HEK293 (cell line): ENCODE results near the gene DDB1.

Experiments used
- BCL11A ChIP-seq: fragments of 450-650 bp; formaldehyde crosslinking; IDR thresholded peaks from 2 replicates; pipeline ENCODE4 v1.5.1; 2016; ENCODE audit warnings: low read depth, missing biosample characterization, missing genetic modification characterization
- GLI2 ChIP-seq: fragments of 450-650 bp; formaldehyde crosslinking; IDR thresholded peaks from 2 replicates; pipeline ENCODE4; 2017; ENCODE audit warnings: missing biosample characterization, missing genetic modification characterization, low read depth, borderline replicate concordance
- HOXA7 ChIP-seq: sonication (generic); formaldehyde crosslinking; IDR thresholded peaks from 2 replicates; pipeline ENCODE4 v1.8.1; 2022; ENCODE audit warnings: missing genetic modification reagents, borderline replicate concordance
- KLF10 ChIP-seq: fragments of 450-650 bp; IDR thresholded peaks from 2 replicates; pipeline ENCODE4 v1.5.1; 2018; ENCODE audit warnings: missing biosample characterization, mild to moderate bottlenecking, missing genetic modification characterization
- REPIN1 ChIP-seq: fragments of 450-650 bp; formaldehyde crosslinking; IDR thresholded peaks from 2 replicates; pipeline ENCODE4 v1.5.1; 2017; ENCODE audit warnings: missing biosample characterization, missing genetic modification characterization, low read depth
- TCF7L2 ChIP-seq: IDR thresholded peaks from 2 replicates; pipeline ENCODE4 v1.6.1; 2011; ENCODE audit warnings: low read depth, mild to moderate bottlenecking, inconsistent platforms, low read length, moderate library complexity, borderline replicate concordance
- WT1 ChIP-seq: fragments of 450-650 bp; formaldehyde crosslinking; IDR thresholded peaks from 2 replicates; pipeline ENCODE4 v1.5.1; 2016; ENCODE audit warnings: missing biosample characterization, missing genetic modification characterization
- ZNF132 ChIP-seq: fragments of 450-650 bp; formaldehyde crosslinking; IDR thresholded peaks from 2 replicates; pipeline ENCODE4 v1.5.1; 2017; ENCODE audit warnings: missing biosample characterization, missing genetic modification characterization, borderline replicate concordance
- ZNF133 ChIP-seq: fragments of 450-650 bp; formaldehyde crosslinking; IDR thresholded peaks from 2 replicates; pipeline ENCODE4 v1.5.1; 2016; ENCODE audit warnings: missing biosample characterization, missing genetic modification characterization
- ZNF174 ChIP-seq: fragments of 450-650 bp; formaldehyde crosslinking; IDR thresholded peaks from 2 replicates; pipeline ENCODE4 v1.5.0; 2017; ENCODE audit warnings: missing biosample characterization, mild to moderate bottlenecking, missing genetic modification characterization
- ZNF350 ChIP-seq: fragments of 450-650 bp; formaldehyde crosslinking; IDR thresholded peaks from 2 replicates; pipeline ENCODE4 v1.5.0; 2017; ENCODE audit warnings: missing biosample characterization, mild to moderate bottlenecking, missing genetic modification characterization
- ZNF391 ChIP-seq: fragments of 450-650 bp; formaldehyde crosslinking; IDR thresholded peaks from 2 replicates; pipeline ENCODE4 v1.5.1; 2016; ENCODE audit warnings: low read depth, missing biosample characterization, missing genetic modification characterization, borderline replicate concordance
- ZNF501 ChIP-seq: fragments of 450-650 bp; formaldehyde crosslinking; IDR thresholded peaks from 2 replicates; pipeline ENCODE4 v1.5.1; 2016; ENCODE audit warnings: missing biosample characterization, missing genetic modification characterization
- ZNF529 ChIP-seq: fragments of 450-650 bp; formaldehyde crosslinking; IDR thresholded peaks from 2 replicates; pipeline ENCODE4 v1.5.1; 2017; ENCODE audit warnings: missing genetic modification characterization, missing biosample characterization; ENCODE audit not compliant: insufficient replicate concordance
- ZNF558 ChIP-seq: fragments of 450-650 bp; formaldehyde crosslinking; IDR thresholded peaks from 2 replicates; pipeline ENCODE4 v1.5.1; 2016; ENCODE audit warnings: missing biosample characterization, missing genetic modification characterization
- ZNF777 ChIP-seq: fragments of 450-650 bp; formaldehyde crosslinking; IDR thresholded peaks from 2 replicates; pipeline ENCODE4 v1.5.1; 2017; ENCODE audit warnings: missing biosample characterization, missing genetic modification characterization, borderline replicate concordance
- ZNF785 ChIP-seq: fragments of 450-650 bp; formaldehyde crosslinking; IDR thresholded peaks from 2 replicates; pipeline ENCODE4 v1.5.1; 2016; ENCODE audit warnings: missing biosample characterization, missing genetic modification characterization
- ZSCAN16 ChIP-seq: fragments of 450-650 bp; formaldehyde crosslinking; IDR thresholded peaks from 2 replicates; pipeline ENCODE4 v1.5.1; 2016; ENCODE audit warnings: missing biosample characterization, missing genetic modification characterization
- TF ChIP-seq, protein P1 (sequence below): fragments of 450-650 bp; formaldehyde crosslinking; IDR thresholded peaks from 2 replicates; pipeline ENCODE4 v1.5.1; 2016; ENCODE audit warnings: missing biosample characterization, missing genetic modification characterization
- TF ChIP-seq, protein P2 (sequence below): fragments of 450-650 bp; formaldehyde crosslinking; IDR thresholded peaks from 2 replicates; pipeline ENCODE4 v1.5.1; 2017; ENCODE audit warnings: missing biosample characterization, missing genetic modification characterization
- TF ChIP-seq, protein P3 (sequence below): fragments of 450-650 bp; formaldehyde crosslinking; conservative IDR thresholded peaks from 2 replicates; pipeline ENCODE4 v1.5.1; 2016; ENCODE audit warnings: low read depth, missing biosample characterization, missing genetic modification characterization
- TF ChIP-seq, protein P4 (sequence below): sonication (generic); formaldehyde crosslinking; IDR thresholded peaks from 2 replicates; pipeline ENCODE4 v1.8.1; 2022; ENCODE audit warnings: mild to moderate bottlenecking, moderate library complexity, missing genetic modification reagents
- TF ChIP-seq, protein P5 (sequence below): fragments of 450-650 bp; IDR thresholded peaks from 2 replicates; pipeline ENCODE4 v1.5.1; 2018; ENCODE audit warnings: missing biosample characterization, missing genetic modification characterization
- TF ChIP-seq, protein P6 (sequence below): fragments of 450-650 bp; formaldehyde crosslinking; IDR thresholded peaks from 2 replicates; pipeline ENCODE4 v1.5.1; 2016; ENCODE audit warnings: missing biosample characterization, missing genetic modification characterization
- TF ChIP-seq, protein P7 (sequence below): fragments of 450-650 bp; formaldehyde crosslinking; IDR thresholded peaks from 2 replicates; pipeline ENCODE4 v1.5.1; 2016; ENCODE audit warnings: missing biosample characterization, missing genetic modification characterization

The DDB1 gene

DNA sequence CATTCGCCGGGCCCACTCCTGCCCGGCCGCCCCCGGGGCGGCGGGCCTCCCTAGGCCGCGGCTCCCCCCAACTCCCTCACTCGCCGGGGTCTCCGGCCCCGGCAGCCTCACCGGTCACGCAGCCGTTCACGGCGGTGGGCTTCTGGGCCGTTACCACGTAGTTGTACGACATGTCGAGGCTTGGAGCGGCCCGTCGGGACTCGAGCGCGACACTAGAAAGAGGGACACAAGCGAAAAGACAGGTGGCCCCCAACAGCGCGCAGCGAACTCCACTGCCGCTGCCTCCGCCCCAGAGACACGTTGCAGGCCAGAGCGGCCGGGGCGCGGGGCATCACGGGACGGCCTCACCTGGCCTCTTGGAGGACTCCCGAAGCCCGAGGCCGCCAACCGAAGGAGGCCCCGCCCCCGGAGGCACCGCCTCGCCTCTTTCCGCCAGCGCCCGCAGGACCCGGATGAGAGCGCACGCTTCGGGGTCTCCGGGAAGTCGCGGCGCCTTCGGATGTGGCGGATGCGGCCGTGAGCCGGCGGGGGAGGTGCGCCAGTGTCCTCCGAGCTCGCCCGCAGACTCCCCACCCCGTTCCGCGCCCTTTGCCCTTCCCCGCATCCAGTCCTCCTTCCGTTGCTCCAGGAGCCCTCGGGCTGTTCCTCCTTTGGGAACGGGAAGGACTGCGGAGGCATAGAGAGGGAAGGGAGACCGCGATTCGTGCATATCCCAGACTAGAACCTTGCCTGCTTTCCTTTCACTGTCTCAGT, at the start of gene DDB1, which contains the start of gene TKFC (continued):
- TF ChIP-seq HOXA7 (CRISPR knock-in tag) (no peak), ZNF777 (no peak), TCF7L2 (no peak), ZNF174 (tag by site-specific recombination) (no peak), ZSCAN16 (tag by site-specific recombination) (no peak), ZNF558 (tag by site-specific recombination) (no peak), ZNF785 (no peak), ZNF133 (tag by site-specific recombination) (no peak), ZNF391 (tag by site-specific recombination) (0 out of 2 replicates have a peak, but pooled peaks have one; percentile 25), REPIN1 (tag by site-specific recombination) (no peak), WT1 (no peak), ZNF501 (tag by site-specific recombination) (peak; percentile 79; the same call in 1 of the 2 replicates), ZNF350 (tag by site-specific recombination) (no peak), KLF10 (no peak), BCL11A (tag by site-specific recombination) (no peak), GLI2 (tag by site-specific recombination) (no peak), ZNF529 (tag by site-specific recombination) (no peak), ZNF132 (tag by site-specific recombination) (no peak)
- TF ChIP-seq, protein P1, sequence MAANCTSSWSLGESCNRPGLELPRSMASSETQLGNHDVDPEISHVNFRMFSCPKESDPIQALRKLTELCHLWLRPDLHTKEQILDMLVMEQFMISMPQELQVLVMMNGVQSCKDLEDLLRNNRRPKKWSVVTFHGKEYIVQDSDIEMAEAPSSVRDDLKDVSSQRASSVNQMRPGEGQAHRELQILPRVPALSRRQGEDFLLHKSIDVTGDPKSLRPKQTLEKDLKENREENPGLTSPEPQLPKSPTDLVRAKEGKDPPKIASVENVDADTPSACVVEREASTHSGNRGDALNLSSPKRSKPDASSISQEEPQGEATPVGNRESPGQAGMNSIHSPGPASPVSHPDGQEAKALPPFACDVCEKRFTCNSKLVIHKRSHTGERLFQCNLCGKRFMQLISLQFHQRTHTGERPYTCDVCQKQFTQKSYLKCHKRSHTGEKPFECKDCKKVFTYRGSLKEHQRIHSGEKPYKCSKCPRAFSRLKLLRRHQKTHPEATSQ (tag by site-specific recombination), result 0 out of 2 replicates have a peak, but pooled peaks have one; percentile 7
- TF ChIP-seq, protein P2, sequence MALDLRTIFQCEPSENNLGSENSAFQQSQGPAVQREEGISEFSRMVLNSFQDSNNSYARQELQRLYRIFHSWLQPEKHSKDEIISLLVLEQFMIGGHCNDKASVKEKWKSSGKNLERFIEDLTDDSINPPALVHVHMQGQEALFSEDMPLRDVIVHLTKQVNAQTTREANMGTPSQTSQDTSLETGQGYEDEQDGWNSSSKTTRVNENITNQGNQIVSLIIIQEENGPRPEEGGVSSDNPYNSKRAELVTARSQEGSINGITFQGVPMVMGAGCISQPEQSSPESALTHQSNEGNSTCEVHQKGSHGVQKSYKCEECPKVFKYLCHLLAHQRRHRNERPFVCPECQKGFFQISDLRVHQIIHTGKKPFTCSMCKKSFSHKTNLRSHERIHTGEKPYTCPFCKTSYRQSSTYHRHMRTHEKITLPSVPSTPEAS (tag by site-specific recombination), result no peak
- TF ChIP-seq, protein P3, sequence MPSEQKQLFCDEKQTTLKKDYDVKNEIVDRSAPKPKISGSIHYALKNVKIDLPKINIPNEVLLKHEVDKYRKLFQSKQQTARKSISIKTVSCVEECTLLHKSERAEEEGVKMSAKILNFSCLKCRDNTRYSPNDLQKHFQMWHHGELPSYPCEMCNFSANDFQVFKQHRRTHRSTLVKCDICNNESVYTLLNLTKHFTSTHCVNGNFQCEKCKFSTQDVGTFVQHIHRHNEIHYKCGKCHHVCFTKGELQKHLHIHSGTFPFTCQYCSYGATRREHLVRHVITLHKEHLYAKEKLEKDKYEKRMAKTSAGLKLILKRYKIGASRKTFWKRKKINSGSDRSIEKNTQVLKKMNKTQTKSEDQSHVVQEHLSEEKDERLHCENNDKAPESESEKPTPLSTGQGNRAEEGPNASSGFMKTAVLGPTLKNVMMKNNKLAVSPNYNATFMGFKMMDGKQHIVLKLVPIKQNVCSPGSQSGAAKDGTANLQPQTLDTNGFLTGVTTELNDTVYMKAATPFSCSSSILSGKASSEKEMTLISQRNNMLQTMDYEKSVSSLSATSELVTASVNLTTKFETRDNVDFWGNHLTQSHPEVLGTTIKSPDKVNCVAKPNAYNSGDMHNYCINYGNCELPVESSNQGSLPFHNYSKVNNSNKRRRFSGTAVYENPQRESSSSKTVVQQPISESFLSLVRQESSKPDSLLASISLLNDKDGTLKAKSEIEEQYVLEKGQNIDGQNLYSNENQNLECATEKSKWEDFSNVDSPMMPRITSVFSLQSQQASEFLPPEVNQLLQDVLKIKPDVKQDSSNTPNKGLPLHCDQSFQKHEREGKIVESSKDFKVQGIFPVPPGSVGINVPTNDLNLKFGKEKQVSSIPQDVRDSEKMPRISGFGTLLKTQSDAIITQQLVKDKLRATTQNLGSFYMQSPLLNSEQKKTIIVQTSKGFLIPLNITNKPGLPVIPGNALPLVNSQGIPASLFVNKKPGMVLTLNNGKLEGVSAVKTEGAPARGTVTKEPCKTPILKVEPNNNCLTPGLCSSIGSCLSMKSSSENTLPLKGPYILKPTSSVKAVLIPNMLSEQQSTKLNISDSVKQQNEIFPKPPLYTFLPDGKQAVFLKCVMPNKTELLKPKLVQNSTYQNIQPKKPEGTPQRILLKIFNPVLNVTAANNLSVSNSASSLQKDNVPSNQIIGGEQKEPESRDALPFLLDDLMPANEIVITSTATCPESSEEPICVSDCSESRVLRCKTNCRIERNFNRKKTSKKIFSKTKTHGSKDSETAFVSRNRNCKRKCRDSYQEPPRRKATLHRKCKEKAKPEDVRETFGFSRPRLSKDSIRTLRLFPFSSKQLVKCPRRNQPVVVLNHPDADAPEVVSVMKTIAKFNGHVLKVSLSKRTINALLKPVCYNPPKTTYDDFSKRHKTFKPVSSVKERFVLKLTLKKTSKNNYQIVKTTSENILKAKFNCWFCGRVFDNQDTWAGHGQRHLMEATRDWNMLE (tag by site-specific recombination), result no peak
- TF ChIP-seq, protein P4, sequence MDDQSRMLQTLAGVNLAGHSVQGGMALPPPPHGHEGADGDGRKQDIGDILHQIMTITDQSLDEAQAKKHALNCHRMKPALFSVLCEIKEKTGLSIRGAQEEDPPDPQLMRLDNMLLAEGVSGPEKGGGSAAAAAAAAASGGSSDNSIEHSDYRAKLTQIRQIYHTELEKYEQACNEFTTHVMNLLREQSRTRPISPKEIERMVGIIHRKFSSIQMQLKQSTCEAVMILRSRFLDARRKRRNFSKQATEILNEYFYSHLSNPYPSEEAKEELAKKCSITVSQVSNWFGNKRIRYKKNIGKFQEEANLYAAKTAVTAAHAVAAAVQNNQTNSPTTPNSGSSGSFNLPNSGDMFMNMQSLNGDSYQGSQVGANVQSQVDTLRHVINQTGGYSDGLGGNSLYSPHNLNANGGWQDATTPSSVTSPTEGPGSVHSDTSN (CRISPR knock-in tag), result peak; percentile 63; the same call in 1 of the 2 replicates
- TF ChIP-seq, protein P5, sequence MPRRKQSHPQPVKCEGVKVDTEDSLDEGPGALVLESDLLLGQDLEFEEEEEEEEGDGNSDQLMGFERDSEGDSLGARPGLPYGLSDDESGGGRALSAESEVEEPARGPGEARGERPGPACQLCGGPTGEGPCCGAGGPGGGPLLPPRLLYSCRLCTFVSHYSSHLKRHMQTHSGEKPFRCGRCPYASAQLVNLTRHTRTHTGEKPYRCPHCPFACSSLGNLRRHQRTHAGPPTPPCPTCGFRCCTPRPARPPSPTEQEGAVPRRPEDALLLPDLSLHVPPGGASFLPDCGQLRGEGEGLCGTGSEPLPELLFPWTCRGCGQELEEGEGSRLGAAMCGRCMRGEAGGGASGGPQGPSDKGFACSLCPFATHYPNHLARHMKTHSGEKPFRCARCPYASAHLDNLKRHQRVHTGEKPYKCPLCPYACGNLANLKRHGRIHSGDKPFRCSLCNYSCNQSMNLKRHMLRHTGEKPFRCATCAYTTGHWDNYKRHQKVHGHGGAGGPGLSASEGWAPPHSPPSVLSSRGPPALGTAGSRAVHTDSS (tag by site-specific recombination), result no peak
- TF ChIP-seq, protein P6, sequence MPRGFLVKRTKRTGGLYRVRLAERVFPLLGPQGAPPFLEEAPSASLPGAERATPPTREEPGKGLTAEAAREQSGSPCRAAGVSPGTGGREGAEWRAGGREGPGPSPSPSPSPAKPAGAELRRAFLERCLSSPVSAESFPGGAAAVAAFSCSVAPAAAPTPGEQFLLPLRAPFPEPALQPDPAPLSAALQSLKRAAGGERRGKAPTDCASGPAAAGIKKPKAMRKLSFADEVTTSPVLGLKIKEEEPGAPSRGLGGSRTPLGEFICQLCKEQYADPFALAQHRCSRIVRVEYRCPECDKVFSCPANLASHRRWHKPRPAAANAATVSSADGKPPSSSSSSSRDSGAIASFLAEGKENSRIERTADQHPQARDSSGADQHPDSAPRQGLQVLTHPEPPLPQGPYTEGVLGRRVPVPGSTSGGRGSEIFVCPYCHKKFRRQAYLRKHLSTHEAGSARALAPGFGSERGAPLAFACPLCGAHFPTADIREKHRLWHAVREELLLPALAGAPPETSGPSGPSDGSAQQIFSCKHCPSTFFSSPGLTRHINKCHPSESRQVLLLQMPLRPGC (tag by site-specific recombination), result no peak
- TF ChIP-seq, protein P7, sequence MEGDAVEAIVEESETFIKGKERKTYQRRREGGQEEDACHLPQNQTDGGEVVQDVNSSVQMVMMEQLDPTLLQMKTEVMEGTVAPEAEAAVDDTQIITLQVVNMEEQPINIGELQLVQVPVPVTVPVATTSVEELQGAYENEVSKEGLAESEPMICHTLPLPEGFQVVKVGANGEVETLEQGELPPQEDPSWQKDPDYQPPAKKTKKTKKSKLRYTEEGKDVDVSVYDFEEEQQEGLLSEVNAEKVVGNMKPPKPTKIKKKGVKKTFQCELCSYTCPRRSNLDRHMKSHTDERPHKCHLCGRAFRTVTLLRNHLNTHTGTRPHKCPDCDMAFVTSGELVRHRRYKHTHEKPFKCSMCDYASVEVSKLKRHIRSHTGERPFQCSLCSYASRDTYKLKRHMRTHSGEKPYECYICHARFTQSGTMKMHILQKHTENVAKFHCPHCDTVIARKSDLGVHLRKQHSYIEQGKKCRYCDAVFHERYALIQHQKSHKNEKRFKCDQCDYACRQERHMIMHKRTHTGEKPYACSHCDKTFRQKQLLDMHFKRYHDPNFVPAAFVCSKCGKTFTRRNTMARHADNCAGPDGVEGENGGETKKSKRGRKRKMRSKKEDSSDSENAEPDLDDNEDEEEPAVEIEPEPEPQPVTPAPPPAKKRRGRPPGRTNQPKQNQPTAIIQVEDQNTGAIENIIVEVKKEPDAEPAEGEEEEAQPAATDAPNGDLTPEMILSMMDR (tag by site-specific recombination), result no peak; the same call in 1 of the 2 replicates
